Activated naive CD4-positive, alpha-beta T cell treated with anti-CD3 and anti-CD28 coated beads, Interleukin-2, amount 50 U/mL, for 24 hours (primary cell): ENCODE results near the gene CMIP.

Experiments used
- H3K27ac Mint-ChIP-seq: one replicate; pipeline ENCODE4 v1.8.0; 2021; ENCODE audit warnings: mild to moderate bottlenecking, mixed read lengths
- H3K27me3 Mint-ChIP-seq: one replicate; pipeline ENCODE4 v1.8.0; 2021; ENCODE audit warnings: mixed read lengths
- H3K36me3 Mint-ChIP-seq: one replicate; pipeline ENCODE4 v1.8.0; 2021; ENCODE audit warnings: mixed read lengths
- H3K4me1 Mint-ChIP-seq: one replicate; pipeline ENCODE4 v1.8.0; 2021; ENCODE audit warnings: mixed read lengths
- H3K4me3 Mint-ChIP-seq: one replicate; pipeline ENCODE4 v1.8.0; 2021; ENCODE audit warnings: mild to moderate bottlenecking, mixed read lengths
- H3K9me3 Mint-ChIP-seq: one replicate; pipeline ENCODE4 v1.8.0; 2021; ENCODE audit warnings: mixed read lengths

CMIP gene

DNA sequence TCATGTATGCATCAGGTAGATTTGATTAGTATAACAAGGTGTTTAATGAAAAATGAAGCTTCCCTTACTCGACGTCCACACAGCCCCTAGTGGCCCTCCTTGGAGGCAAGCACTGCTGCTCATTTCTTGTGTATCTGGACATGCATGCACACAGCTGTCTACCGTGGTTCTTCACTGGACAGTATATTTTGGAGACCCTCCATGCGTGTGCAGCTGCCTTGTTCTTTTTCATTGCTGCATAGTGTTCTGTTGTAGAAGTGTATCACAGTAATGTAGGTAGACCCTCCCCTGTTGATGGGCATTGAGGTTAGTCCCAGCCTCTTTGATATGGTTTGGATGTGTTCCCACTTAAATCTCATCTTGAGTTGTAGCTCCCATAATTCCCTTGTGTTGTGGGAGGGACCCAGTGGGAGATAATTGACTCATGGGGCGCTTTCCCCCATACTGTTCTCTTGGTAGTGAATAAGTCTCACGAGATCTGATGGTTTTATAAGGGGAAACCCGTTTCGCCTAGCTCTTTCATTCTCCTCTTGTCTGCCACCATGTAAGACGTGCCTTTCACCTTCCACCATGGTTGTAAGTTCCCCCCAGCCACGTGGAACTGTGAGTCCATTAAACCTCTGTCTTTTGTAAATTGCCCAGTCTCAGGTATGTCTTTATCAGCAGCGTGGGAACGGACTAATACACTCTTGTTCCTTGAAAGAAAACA is 6.3 kb downstream of the CMIP start:
- Mint-ChIP-seq H3K27me3 (no peaks in the 10 kb centered on the region), H3K4me1 (peaks cover 82% of the 10 kb centered on the region), H3K27ac (peak overlapping the region; percentile 95), H3K36me3 (peaks cover 4% of the 10 kb centered on the region), H3K9me3 (no peaks in the 10 kb centered on the region), H3K4me3 (peak overlapping the region; percentile 72)

DNA sequence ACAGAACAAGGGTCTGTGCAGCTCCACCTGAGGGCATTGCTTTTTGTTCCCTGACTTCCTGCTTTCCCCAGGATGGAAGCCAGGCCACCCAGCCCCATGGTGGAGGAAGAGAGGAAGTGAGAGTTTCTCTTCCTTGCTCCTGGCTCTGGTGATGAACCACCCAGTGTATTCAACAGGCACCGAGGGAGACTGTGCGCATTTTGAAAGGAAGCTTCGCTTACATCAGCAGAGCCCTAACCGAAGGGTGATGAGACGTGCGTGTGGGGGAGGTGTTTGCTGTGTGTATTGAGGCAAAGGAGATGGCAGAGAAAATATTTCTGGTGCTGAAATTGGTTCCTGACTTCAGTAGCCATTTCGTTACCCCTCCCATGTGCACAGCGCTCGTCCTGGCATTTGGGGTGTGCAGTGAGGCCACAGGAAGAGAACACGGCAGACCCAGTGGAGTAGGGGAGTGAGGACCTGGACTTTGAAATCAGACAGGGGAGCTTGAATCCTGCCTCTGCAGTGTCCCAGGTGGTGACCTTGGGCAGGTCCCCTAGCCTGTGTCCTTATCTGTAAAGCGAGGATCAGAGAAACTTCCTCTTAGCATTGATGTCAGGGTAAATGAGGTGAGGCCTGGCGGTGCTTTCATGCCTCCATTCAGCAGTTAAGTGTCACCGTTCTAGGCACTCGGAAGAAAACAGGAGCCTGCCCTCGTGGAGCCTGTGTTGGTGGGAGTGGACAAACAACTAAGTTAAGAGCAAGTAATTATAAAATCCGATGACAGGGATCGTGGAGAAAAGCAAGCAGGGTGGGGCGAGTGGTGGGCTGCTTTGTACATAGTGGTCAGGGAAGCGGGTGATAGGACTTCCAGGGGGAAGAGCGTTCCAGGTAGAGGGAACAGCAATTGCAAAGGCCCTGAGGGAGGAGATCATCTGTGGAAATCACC is 7.4 kb downstream of the CMIP start:
- H3K27ac Mint-ChIP-seq, result peak overlapping the region; percentile 95
- no peaks in the 10 kb centered on the region for H3K9me3 Mint-ChIP-seq
- peaks cover 4% of the 10 kb centered on the region for H3K36me3 Mint-ChIP-seq
- H3K4me1 Mint-ChIP-seq, result peaks cover 73% of the 10 kb centered on the region
- H3K27me3 Mint-ChIP-seq, result no peaks in the 10 kb centered on the region
- peak overlapping the region; percentile 72 for H3K4me3 Mint-ChIP-seq

DNA sequence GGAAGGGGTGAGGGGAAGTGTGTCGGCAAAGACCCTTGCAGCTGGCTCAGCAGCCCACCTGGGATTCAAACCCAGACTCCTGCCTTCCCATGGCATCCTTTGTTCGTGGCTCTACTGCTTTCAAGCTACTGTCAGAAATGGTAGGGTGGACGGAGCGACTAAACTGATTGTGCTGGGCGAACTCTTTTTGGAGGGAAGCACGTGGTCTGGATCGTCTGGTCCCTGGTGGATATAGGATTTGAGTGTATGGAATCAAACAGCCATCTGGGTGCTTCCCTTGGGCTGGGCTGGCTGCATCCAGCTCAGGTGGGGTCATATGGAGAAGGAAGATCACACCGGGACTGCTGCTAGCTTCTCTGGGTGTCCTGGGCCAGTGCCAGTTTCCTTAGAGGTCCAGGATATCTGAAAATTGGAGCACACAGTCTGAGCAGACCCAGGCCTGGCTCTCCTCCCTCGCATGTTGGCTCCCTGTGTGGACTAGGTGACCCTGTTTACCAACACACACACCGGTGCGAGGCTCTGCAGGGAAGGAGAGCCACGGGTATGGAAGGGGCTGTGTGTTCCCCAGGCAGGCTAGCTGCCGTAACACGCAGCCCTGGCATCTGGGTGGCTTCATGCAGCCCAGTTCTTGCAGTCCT is 8.6 kb downstream of the CMIP start:
- Mint-ChIP-seq H3K36me3 (peaks cover 8% of the 10 kb centered on the region), H3K4me3 (no peak overlapping the region), H3K9me3 (no peaks in the 10 kb centered on the region), H3K27me3 (no peaks in the 10 kb centered on the region), H3K27ac (peak overlapping the region; percentile 51), H3K4me1 (peaks cover 73% of the 10 kb centered on the region)

DNA sequence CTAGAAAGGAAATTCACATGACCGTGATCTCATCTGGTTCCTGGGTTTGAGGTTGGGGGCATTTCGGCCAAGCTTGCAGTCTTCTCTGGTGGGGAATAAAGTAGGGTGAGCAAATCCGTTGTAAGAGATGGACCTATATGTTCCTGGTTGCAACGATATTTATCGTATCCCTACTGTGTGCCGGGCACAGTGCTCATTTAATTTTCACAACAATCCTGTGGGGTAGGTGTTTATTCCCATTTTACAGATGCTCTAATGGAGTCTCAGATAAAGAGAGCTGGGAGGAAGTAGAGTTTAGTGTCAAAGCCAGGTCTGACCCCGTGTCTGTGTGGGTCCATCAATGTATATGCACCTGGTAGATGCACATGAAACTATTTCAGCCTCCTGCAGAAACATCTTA is 9.4 kb downstream of the CMIP start:
- no peak overlapping the region for H3K27ac Mint-ChIP-seq
- no peaks in the 10 kb centered on the region for H3K27me3 Mint-ChIP-seq
- no peak overlapping the region for H3K4me3 Mint-ChIP-seq
- H3K9me3 Mint-ChIP-seq, result no peaks in the 10 kb centered on the region
- peaks cover 69% of the 10 kb centered on the region for H3K4me1 Mint-ChIP-seq
- H3K36me3 Mint-ChIP-seq, result peaks cover 12% of the 10 kb centered on the region

DNA sequence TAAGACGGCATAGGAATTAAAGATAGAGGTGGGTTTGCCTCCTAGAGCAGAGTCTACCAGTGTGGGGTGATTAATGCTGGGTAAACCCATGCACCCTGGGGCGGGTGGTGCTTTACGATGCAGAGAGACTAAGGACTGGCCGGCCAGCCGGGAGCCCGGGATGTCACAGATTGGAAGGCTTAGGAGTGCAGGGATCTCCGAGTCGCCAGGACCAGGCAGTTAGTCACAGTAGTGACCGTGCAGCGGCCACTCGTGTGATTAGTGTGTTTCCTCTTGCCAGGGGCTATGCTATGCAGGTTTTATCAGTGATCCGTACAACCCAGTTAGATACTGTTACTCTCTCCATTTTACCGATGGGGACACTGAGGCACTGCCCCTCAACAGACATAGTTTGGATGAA is 10.4 kb downstream of the CMIP start:
- Mint-ChIP-seq H3K4me1 (peaks cover 60% of the 10 kb centered on the region), H3K27ac (no peak overlapping the region), H3K27me3 (no peaks in the 10 kb centered on the region), H3K36me3 (peaks cover 12% of the 10 kb centered on the region), H3K9me3 (no peaks in the 10 kb centered on the region), H3K4me3 (no peak overlapping the region)

DNA sequence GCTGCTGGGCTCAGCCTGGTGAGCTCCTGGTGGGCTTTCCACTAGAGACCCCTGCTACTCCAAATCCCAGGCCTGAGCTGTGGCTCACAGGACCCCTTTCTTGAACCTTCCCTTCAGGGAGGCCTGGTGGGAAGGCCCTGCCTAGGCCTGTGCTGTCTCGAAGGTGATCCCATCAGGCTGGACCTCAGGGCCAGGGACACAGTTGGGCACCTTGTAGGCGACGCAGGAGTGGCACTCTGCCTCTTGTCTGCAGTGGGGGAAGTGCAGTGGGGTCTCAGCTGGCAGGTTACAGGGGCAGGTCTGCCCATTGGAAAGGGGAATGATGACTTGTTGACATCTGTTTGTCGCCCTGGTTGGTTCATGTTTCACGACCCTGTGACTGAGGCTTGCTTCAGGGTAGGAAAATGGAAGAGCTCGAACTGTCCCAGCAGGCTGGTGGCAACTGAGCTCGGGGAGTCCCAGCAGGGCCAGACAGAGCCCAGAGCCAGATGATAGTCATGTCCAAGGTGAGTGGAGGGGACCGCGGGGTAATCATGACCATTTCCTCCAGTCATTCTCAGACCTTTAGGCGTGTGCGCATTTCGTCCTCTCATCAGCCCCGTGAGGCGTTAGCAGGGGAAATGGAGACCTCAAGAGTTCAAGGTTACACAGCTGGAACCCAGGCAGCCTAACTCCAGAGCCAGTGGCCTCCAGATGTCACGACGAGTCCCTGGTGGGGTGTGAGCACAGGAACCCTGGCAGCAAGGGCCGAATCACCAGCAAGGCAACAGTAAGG is 11.3 kb downstream of the CMIP start:
- Mint-ChIP-seq H3K36me3 (peaks cover 16% of the 10 kb centered on the region), H3K4me1 (peaks cover 57% of the 10 kb centered on the region), H3K27ac (peak overlapping the region; percentile 74), H3K9me3 (no peaks in the 10 kb centered on the region), H3K27me3 (no peaks in the 10 kb centered on the region), H3K4me3 (no peak overlapping the region)

DNA sequence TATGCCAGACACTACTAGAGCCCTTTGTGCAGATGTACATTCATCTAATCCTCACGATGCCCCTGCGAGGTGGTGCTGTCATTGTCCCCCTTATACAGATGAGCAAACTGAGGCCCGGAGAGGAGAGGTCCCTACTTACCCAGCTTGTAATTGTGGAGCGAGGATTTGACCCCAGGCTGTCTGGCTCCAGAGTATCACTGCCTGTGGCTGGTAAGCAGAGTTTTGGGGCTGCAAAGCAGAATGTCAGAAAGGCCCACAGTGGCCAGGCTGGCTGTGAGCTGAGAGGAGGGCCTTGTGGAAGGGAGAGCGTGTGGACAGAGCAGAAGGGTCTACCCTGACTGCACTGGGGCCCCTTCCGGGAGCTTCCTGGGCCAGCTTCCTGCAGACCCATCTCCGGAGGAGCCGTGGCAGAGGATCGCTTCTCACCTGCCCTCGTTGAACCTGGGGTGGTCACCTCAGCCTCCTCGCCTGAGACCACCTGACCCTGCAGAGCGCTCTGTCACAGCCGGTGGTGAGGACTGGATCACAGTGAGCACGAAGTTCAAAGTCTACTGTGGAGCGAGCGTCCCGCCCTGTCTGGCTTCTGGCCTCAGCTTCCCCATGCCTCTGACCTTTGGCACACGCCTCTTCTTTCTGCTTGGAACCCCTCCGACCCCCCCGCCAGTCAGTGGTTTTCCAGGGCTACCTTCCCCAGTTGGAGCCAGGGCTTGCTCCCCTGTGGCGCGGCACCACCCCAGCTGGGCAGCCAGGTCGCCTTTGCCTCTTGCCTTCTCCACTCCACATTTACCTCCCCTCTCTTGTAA is 12.1 kb downstream of the CMIP start:
- Mint-ChIP-seq H3K27me3 (no peaks in the 10 kb centered on the region), H3K4me3 (no peak overlapping the region), H3K4me1 (peaks cover 57% of the 10 kb centered on the region), H3K27ac (peak overlapping the region; percentile 82), H3K9me3 (no peaks in the 10 kb centered on the region), H3K36me3 (peaks cover 12% of the 10 kb centered on the region)

DNA sequence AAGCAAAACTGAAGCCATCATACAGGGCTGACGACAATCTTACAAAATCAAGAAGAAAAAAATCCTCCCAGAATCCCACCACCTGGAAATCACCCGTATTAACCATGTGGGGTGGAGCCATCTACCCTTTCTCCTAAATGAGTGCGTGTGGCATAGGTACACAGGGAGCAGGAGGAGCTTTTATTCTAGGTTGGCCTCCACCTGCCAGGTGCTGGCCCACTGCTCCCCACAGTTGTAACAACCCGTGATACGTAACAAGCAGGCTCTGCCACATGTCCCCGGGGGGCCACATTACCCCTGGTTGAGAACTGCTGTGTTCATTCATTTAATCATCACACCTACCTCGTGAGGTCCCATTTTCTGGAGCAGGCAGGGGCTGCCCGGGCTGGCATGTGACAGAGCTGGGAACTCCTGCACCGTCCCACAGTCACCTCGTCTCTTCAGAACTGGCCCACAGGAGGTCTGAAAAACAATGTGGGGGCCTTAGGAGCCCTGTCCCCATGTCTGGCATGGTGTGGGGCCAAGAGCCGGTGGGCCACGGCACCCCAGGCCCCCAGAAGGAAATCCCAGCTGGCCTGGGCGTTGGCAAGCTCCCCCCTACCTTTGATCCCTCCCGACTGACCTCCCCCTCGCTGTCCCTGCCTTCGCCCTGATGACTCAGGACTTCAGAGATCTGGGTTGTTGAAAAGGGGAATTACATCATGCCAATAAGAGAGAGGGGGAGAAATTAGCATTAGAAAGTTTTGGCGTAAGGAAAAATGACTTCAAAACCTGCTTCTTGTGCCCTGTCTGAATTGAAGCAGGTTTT is 12.9 kb downstream of the CMIP start:
- H3K9me3 Mint-ChIP-seq, result no peaks in the 10 kb centered on the region
- peak overlapping the region; percentile 82 for H3K27ac Mint-ChIP-seq
- H3K27me3 Mint-ChIP-seq, result no peaks in the 10 kb centered on the region
- H3K4me1 Mint-ChIP-seq, result peaks cover 57% of the 10 kb centered on the region
- H3K4me3 Mint-ChIP-seq, result no peak overlapping the region
- H3K36me3 Mint-ChIP-seq, result peaks cover 12% of the 10 kb centered on the region

DNA sequence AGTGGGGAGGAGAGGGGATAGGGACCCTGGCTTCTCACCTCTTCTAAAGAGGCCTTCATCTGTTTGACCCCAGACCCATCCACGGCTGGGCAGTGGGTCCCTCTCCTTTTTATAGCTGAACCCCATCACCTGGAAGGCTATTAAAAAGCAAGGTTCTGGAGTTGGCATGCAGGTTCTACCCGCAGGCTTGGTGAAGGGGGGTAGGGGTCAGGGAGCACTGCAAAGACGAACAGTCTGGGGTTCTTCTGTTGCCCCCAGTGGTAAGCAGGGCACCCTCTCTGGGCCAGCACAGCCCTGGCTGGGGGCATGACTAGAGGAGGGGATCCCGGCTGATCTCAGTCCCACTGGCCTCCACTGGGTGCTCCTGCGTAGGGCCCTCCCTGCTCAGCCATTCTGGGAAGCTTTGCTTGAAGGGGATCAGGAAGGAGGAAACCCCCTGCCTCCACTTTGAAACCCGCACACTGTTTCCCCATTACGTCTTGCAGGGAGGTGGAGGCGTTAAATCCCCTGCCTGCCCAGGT is 13.6 kb downstream of the CMIP start:
- H3K4me1 Mint-ChIP-seq, result peaks cover 54% of the 10 kb centered on the region

DNA sequence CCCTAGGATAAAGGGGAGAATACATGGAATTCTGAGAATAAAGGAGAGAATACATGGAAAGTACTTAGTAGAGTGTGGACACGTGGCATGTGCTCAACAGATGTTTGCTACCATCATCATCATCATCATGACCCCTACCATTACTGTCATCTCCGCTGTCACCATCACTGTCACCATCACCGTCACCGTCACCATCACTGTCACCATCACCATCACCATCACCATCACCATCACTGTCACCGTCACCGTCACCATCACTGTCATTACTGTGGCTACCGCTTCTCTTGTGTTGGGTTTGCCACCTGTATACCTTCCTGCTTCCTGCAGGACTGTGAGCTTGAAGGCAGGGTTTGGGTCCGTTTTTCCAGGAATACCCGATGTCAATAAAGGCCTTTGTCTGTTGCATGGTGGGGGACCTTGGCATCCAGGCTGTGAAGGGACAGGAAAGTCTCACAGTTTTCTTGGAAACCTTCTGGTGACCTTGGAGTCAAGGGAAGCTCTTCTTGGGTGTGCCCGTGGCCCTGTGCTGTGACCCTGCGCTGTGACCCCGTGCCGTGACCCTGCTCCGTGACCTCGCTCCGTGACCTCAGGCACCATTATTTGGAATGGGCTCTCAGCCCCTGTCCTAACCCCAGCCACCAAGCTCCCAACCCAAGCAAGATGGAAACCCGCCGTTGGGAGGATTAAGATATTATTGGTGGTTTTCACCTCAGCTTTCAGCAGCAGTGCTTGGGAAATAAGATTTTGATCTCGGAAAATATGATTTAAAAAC is 14.4 kb downstream of the CMIP start:
- H3K36me3 Mint-ChIP-seq, result peaks cover 12% of the 10 kb centered on the region
- H3K4me3 Mint-ChIP-seq, result no peak overlapping the region
- peak overlapping the region; percentile 20 for H3K27ac Mint-ChIP-seq
- no peaks in the 10 kb centered on the region for H3K9me3 Mint-ChIP-seq
- peaks cover 50% of the 10 kb centered on the region for H3K4me1 Mint-ChIP-seq
- H3K27me3 Mint-ChIP-seq, result no peaks in the 10 kb centered on the region

More for the DNA sequence above, 13.6 kb downstream of the CMIP start:
- peaks cover 12% of the 10 kb centered on the region for H3K36me3 Mint-ChIP-seq
- no peak overlapping the region for H3K4me3 Mint-ChIP-seq
- H3K27ac Mint-ChIP-seq, result no peak overlapping the region
- H3K9me3 Mint-ChIP-seq, result no peaks in the 10 kb centered on the region
- no peaks in the 10 kb centered on the region for H3K27me3 Mint-ChIP-seq

DNA sequence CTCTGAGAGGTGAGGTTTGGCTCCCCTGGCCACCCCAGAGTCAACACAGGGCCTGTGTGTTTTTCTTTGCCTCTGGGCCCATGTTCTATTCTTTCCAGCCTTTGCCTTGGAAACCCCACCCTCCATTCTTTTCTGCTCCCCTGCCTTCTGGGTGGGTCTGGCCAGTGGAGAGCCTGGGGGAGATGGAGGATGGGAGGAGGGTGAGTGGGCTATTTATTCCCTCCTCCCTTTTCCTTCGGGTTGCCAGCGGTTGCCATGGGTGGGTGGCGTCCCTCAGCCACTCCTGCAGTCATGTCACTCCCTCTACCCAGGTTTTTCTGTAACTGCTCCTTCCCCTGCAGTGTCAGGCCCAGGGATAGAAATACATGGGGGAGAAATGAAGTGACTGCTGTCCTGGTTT is 15.5 kb downstream of the CMIP start:
- Mint-ChIP-seq H3K9me3 (no peaks in the 10 kb centered on the region), H3K27me3 (no peaks in the 10 kb centered on the region), H3K27ac (no peak overlapping the region), H3K4me1 (peaks cover 54% of the 10 kb centered on the region), H3K36me3 (peaks cover 12% of the 10 kb centered on the region), H3K4me3 (no peak overlapping the region)

DNA sequence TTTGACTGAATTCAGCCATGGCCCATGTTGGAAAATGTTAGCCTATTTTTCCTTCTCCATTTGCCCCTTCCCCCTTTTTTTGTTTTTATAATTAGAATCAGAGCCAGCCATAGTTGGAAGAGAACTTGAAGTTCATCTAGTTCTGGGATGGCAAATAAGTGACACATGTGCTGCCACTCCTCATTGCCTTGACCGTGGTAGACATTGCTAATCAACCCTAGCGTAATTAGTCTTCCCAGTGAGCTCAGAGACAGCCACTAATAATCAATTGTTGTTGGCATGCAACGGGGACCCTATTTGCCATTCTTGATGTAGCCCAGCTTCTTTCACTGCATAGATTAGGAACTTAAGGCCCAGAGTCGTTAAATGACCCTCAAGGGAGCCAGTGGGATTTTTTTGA is 16.6 kb downstream of the CMIP start:
- Mint-ChIP-seq H3K27ac (no peak overlapping the region), H3K36me3 (peaks cover 12% of the 10 kb centered on the region), H3K27me3 (no peaks in the 10 kb centered on the region), H3K4me1 (peaks cover 60% of the 10 kb centered on the region), H3K9me3 (no peaks in the 10 kb centered on the region), H3K4me3 (no peak overlapping the region)

DNA sequence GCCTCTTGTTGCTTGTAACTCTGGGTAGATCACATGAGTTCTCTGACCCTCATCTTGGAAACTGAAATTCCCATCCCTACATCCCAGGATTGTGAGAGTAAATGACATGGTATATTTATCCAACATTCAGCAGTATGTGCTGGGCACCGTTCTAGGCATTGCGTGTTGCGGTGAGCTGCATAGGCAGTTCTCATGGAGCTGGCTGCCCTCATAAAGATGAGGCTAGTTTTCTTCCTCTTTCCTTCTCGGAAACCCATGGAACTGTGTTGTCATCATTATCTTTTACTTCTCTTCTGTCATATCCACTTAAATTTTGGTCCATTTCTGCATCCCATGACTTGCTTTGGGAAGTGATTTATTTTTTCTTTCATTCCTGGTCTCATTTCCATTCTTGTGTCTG is 17.2 kb downstream of the CMIP start:
- H3K4me1 Mint-ChIP-seq, result peaks cover 65% of the 10 kb centered on the region
- peaks cover 12% of the 10 kb centered on the region for H3K36me3 Mint-ChIP-seq
- no peaks in the 10 kb centered on the region for H3K9me3 Mint-ChIP-seq
- no peaks in the 10 kb centered on the region for H3K27me3 Mint-ChIP-seq
- H3K27ac Mint-ChIP-seq, result no peak overlapping the region
- H3K4me3 Mint-ChIP-seq, result no peak overlapping the region
